Raji (cell line): ENCODE results near the gene CCDC185.

Experiments used
- POLR2A ChIP-seq: IDR thresholded peaks from 2 replicates; pipeline ENCODE4 v1.6.1; 2011; ENCODE audit warnings: low read depth, low read length, control low read depth; ENCODE audit not compliant: insufficient read depth

CCDC185 gene

GRCh38 chr1:223417903-223418663 lies 24.9 kb downstream of the CCDC185 start:
- TF ChIP-seq POLR2A = no peak

GRCh38 chr1:223419115-223419514 lies 25.9 kb downstream of the CCDC185 start:
- TF ChIP-seq POLR2A = no peak

- no peak for TF ChIP-seq POLR2A
These were observed 26.3 kb downstream of the CCDC185 start for GRCh38 chr1:223419561-223419960.

- TF ChIP-seq POLR2A = no peak
These were observed 27.8 kb downstream of the CCDC185 start for GRCh38 chr1:223421025-223421424.

GRCh38 chr1:223421676-223422075 lies 28.5 kb downstream of the CCDC185 start:
- no peak for TF ChIP-seq POLR2A

- no peak for TF ChIP-seq POLR2A
These were observed 29.7 kb downstream of the CCDC185 start for GRCh38 chr1:223422911-223423310.

GRCh38 chr1:223423641-223424233 lies 30.5 kb downstream of the CCDC185 start:
- no peak for TF ChIP-seq POLR2A

- TF ChIP-seq POLR2A = no peak
These were observed 32.3 kb downstream of the CCDC185 start for GRCh38 chr1:223425550-223425949.

GRCh38 chr1:223426936-223427335 lies 33.7 kb downstream of the CCDC185 start:
- no peak for TF ChIP-seq POLR2A

GRCh38 chr1:223429313-223429731 lies 36.1 kb downstream of the CCDC185 start:
- TF ChIP-seq POLR2A = no peak

GRCh38 chr1:223429821-223430220 lies 36.6 kb downstream of the CCDC185 start:
- TF ChIP-seq POLR2A = no peak

- TF ChIP-seq POLR2A = no peak
These were observed 37.0 kb downstream of the CCDC185 start for GRCh38 chr1:223430236-223430635.

GRCh38 chr1:223437151-223437550 lies 43.9 kb downstream of the CCDC185 start:
- TF ChIP-seq POLR2A = no peak

GRCh38 chr1:223443397-223443796 lies 50.2 kb downstream of the CCDC185 start:
- TF ChIP-seq POLR2A = no peak

- no peak for TF ChIP-seq POLR2A
These were observed 51.2 kb downstream of the CCDC185 start for GRCh38 chr1:223444411-223444810.
